Measurements from ENCODE around the gene APELA.
"Not testable (repeated sequence)": the region's sequence is repeated elsewhere in the genome, so short reads cannot be mapped to it uniquely, and the experiment has no call there.

APELA gene

GRCh38 chr4:164890691-164891090 lies 13.7 kb downstream of the APELA start:
- no peak for TF ChIP-seq CTCF (IDR thresholded peaks at IDR 0.05; ENCODE audit: low read depth, low read length, missing control alignments)
- DNase-seq (ENCODE audit: low read depth), result no peak
- H3K4me3 ChIP-seq (ENCODE audit: low read depth, low read length), result no peak overlapping the region

- no peak for TF ChIP-seq CTCF (IDR thresholded peaks at IDR 0.05; ENCODE audit: low read depth, low read length, missing control alignments)
- no peak overlapping the region for H3K4me3 ChIP-seq (ENCODE audit: low read depth, low read length)
- DNase-seq (ENCODE audit: low read depth), result peak; percentile 16
These were observed 15.0 kb downstream of the APELA start for GRCh38 chr4:164892018-164892417.

- TF ChIP-seq CTCF (IDR thresholded peaks at IDR 0.05; ENCODE audit: low read depth, low read length, missing control alignments), result no peak
- no peak overlapping the region for H3K4me3 ChIP-seq (ENCODE audit: low read depth, low read length)
- DNase-seq (ENCODE audit: low read depth), result peak; percentile 21
These were observed 17.7 kb downstream of the APELA start for GRCh38 chr4:164894702-164895101.

- no peak overlapping the region for H3K4me3 ChIP-seq (ENCODE audit: low read depth, low read length)
- DNase-seq (ENCODE audit: low read depth), result no peak
- no peak for TF ChIP-seq CTCF (IDR thresholded peaks at IDR 0.05; ENCODE audit: low read depth, low read length, missing control alignments)
These were observed 25.6 kb downstream of the APELA start for GRCh38 chr4:164902608-164903007.

GRCh38 chr4:164904336-164904735 lies 27.4 kb downstream of the APELA start:
- no peak for TF ChIP-seq CTCF (IDR thresholded peaks at IDR 0.05; ENCODE audit: low read depth, low read length, missing control alignments)
- no peak overlapping the region for H3K4me3 ChIP-seq (ENCODE audit: low read depth, low read length)
- no peak for DNase-seq (ENCODE audit: low read depth)

GRCh38 chr4:164904941-164905340 lies 28.0 kb downstream of the APELA start:
- no peak overlapping the region for H3K4me3 ChIP-seq (ENCODE audit: low read depth, low read length)
- no peak for DNase-seq (ENCODE audit: low read depth)
- no peak for TF ChIP-seq CTCF (IDR thresholded peaks at IDR 0.05; ENCODE audit: low read depth, low read length, missing control alignments)

GRCh38 chr4:164906368-164906767 lies 29.4 kb downstream of the APELA start:
- DNase-seq (ENCODE audit: low read depth), result no peak
- no peak overlapping the region for H3K4me3 ChIP-seq (ENCODE audit: low read depth, low read length)
- TF ChIP-seq CTCF (IDR thresholded peaks at IDR 0.05; ENCODE audit: low read depth, low read length, missing control alignments), result no peak

- not testable (repeated sequence) for DNase-seq (ENCODE audit: low read depth); H3K4me3 ChIP-seq (ENCODE audit: low read depth, low read length)
These were observed 36.5 kb downstream of the APELA start for GRCh38 chr4:164913506-164913905.
